Measurements from ENCODE around the gene SLC25A11. TPM values are rescaled to one million over a fixed set of nuclear protein-coding genes. Genes with fewer than 3 reads are reported as not detected.

The SLC25A11 gene
- total RNA-seq, 6 experiments from 2014 or later, result 32.6 to 64.2 (median 41.0) TPM

GRCh38 chr17:4945176-4945943 lies 5.5 kb upstream of the SLC25A11 start:
- peak in 2 of 3 donors; percentile 82 for DNase-seq
- peak overlapping the region in 2 of 3 donors; percentile 2 to 10 for H3K4me3 ChIP-seq
- H3K36me3 ChIP-seq, result peaks cover 0 to 37% (median 7%) of the 10 kb centered on the region in 4 donors
- 18% methylated on average over 7 of the region's 7 CpGs for WGBS (ENCODE audit: insufficient coverage, low coverage, low lambda C conversion rate, missing lambda C conversion rate)
- H3K4me1 ChIP-seq, result peaks cover 0 to 35% (median 6%) of the 10 kb centered on the region in 4 donors
- H3K27ac ChIP-seq, result peak overlapping the region in 2 of 3 donors; percentile 37 to 98
- H3K9me3 ChIP-seq, result no peaks in the 10 kb centered on the region
- peak in 3 of 4 donors; percentile 1 to 49 (median 16) for ATAC-seq
- TF ChIP-seq CTCF (IDR thresholded peaks at IDR 0.05) (no peak), POLR2A (IDR thresholded peaks at IDR 0.05) (peak; percentile 69)
- intact Hi-C loops (cut with DNase I), result no loop called here
- H3K27me3 ChIP-seq, result no peaks in the 10 kb centered on the region

GRCh38 chr17:4944554-4945175 lies 4.8 kb upstream of the SLC25A11 start:
- ATAC-seq (no peak), DNase-seq (no peak)
- 12% methylated on average over 3 of the region's 8 CpGs for WGBS (ENCODE audit: insufficient coverage, low coverage, low lambda C conversion rate, missing lambda C conversion rate)
- Histone ChIP-seq H3K27ac (peak overlapping the region in 2 of 3 donors; percentile 37 to 98), H3K4me1 (peaks cover 0 to 34% (median 6%) of the 10 kb centered on the region in 4 donors), H3K27me3 (no peaks in the 10 kb centered on the region), H3K4me3 (no peak overlapping the region), H3K9me3 (no peaks in the 10 kb centered on the region), H3K36me3 (peaks cover 0 to 37% (median 7%) of the 10 kb centered on the region in 4 donors)
- intact Hi-C loops (cut with DNase I), result no loop called here
- TF ChIP-seq CTCF (IDR thresholded peaks at IDR 0.05) (no peak), POLR2A (IDR thresholded peaks at IDR 0.05) (no peak)

- peaks cover 0 to 37% (median 7%) of the 10 kb centered on the region in 4 donors for H3K36me3 ChIP-seq
- H3K9me3 ChIP-seq, result no peaks in the 10 kb centered on the region
- H3K4me1 ChIP-seq, result peaks cover 0 to 34% (median 6%) of the 10 kb centered on the region in 4 donors
- DNase-seq (no peak), ATAC-seq (no peak)
- no peaks in the 10 kb centered on the region for H3K27me3 ChIP-seq
- no peak overlapping the region for H3K4me3 ChIP-seq
- TF ChIP-seq CTCF (IDR thresholded peaks at IDR 0.05), result no peak
- no peak for TF ChIP-seq POLR2A (IDR thresholded peaks at IDR 0.05)
- H3K27ac ChIP-seq, result peak overlapping the region in 1 of 3 donors; percentile 37
- intact Hi-C loops (cut with DNase I), result no loop called here
- 30% methylated on average over 2 of the region's 3 CpGs for WGBS (ENCODE audit: insufficient coverage, low coverage, low lambda C conversion rate, missing lambda C conversion rate)
These were observed 4.3 kb upstream of the SLC25A11 start for GRCh38 chr17:4944163-4944553.

- H3K27ac ChIP-seq, result no peak overlapping the region
- no peak overlapping the region for H3K4me3 ChIP-seq
- intact Hi-C loops (cut with DNase I), result no loop called here
- no peaks in the 10 kb centered on the region for H3K9me3 ChIP-seq
- peaks cover 0 to 41% (median 7%) of the 10 kb centered on the region in 4 donors for H3K36me3 ChIP-seq
- DNase-seq (no peak), ATAC-seq (no peak)
- H3K27me3 ChIP-seq, result no peaks in the 10 kb centered on the region
- H3K4me1 ChIP-seq, result peaks cover 0 to 42% (median 11%) of the 10 kb centered on the region in 4 donors
- WGBS (ENCODE audit: insufficient coverage, low coverage, low lambda C conversion rate, missing lambda C conversion rate), result 80% methylated on average over 9 of the region's 13 CpGs
- no peak for TF ChIP-seq POLR2A (IDR thresholded peaks at IDR 0.05)
- TF ChIP-seq CTCF (IDR thresholded peaks at IDR 0.05), result no peak
These were observed 3.1 kb upstream of the SLC25A11 start for GRCh38 chr17:4942760-4943508.

All from right lobe of liver (tissue), 6 donors.